Measurements from ENCODE around the gene NIT2. TPM values are rescaled to one million over a fixed set of nuclear protein-coding genes. Genes with fewer than 3 reads are reported as not detected.

NIT2 gene
- total RNA-seq, 2 experiments from 2014 or later = 88.0 to 93.8 TPM

Other genes starting within 250 kb of the NIT2 start
- gene FILIP1L, start 220.3 kb upstream of the NIT2 start, total RNA-seq = under 1 TPM; 0.23 to 0.36 TPM
- 10 to 100 TPM; 24.2 to 26.1 TPM for gene TBC1D23, start 73.8 kb upstream of the NIT2 start, total RNA-seq
- gene TOMM70, start 66.3 kb downstream of the NIT2 start, total RNA-seq = 10 to 100 TPM; 59.1 to 61.2 TPM
- 1 to 10 TPM; 1.3 to 1.7 TPM for gene LNP1, start 66.8 kb downstream of the NIT2 start, total RNA-seq
- 1 to 10 TPM; 1.9 to 2.6 TPM for gene TMEM45A, start 157.9 kb downstream of the NIT2 start, total RNA-seq

Measured in activated CD8-positive, alpha-beta memory T cell treated with anti-CD3 and anti-CD28 coated beads for 36 hours (primary cell).